Astrocyte of the hippocampus (primary cell): ENCODE measurements around the gene MYO10.

ENCODE experiments used
- DNase-seq: peaks from one replicate; pipeline ENCODE4 v3.0.0; 2011; ENCODE audit warnings: low read depth, low spot score

The MYO10 gene

GRCh38 chr5:16709691-16710433, 226.2 kb downstream of the MYO10 start:
- DNase-seq, result no peak

GRCh38 chr5:16707869-16708192, 228.3 kb downstream of the MYO10 start:
- no peak for DNase-seq

- no peak for DNase-seq
Observed at GRCh38 chr5:16707168-16707868, 228.8 kb downstream of the MYO10 start.

DNA sequence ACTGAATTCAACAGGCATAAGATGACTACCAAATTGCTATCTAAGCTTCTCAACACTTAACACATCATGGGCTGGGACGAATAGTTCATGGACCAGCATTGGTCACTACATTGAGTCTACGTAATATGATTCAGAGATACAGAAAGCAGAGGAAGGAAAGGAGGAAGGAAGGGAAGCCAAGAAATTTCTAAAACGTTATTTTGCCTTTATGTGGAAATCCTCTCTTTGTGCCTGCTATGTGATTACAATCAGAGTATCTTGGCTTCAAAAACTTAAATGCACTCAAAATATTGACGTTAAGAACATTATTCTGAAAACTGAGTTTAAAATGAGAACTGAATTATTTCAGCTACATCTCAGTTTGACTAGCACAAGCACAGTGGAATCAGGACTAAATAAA, 231.1 kb downstream of the MYO10 start:
- DNase-seq, result no peak

- DNase-seq, result no peak
Observed at GRCh38 chr5:16702964-16703363, 233.1 kb downstream of the MYO10 start.

- DNase-seq, result no peak
Observed at GRCh38 chr5:16701134-16702099, 234.7 kb downstream of the MYO10 start.

GRCh38 chr5:16700081-16700480, 236.0 kb downstream of the MYO10 start:
- DNase-seq, result no peak

DNA sequence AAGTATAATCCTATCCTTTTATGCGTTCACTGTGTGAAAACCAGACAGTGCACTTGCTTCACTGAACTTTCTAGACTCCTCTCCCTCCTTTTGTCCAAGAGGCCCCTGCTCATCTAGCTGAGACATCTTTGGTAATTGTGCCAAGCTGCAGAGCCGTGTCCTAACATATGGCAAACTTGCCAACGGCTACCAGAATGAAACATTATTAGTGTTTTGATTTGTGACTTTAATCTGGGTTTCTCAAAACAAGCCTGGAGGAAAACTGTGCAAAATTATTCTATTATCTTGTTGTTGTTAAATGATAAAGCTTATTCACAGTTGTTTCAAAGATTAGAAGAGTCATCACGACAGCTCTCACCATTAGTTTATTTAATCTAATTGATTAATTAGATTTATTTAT, 240.3 kb downstream of the MYO10 start:
- no peak for DNase-seq

DNA sequence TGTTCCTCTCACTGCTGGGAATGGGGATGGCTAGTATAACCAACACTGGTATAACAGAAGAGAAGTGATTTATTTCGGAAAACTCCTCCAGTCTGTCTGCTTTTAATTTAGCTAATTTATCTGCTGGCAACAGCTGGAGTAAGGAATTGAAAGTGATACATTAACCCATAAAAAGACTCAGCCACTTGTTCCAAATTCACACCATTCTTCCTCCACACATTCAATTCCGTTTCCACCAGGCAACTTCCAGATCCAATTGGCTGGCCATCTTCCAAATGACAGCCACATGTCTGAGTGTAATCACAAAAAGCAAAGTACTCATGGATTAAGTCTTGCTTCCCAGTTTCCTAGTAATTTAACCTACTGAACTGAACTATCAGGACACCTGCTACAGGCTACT, 242.2 kb downstream of the MYO10 start:
- DNase-seq, result no peak

DNA sequence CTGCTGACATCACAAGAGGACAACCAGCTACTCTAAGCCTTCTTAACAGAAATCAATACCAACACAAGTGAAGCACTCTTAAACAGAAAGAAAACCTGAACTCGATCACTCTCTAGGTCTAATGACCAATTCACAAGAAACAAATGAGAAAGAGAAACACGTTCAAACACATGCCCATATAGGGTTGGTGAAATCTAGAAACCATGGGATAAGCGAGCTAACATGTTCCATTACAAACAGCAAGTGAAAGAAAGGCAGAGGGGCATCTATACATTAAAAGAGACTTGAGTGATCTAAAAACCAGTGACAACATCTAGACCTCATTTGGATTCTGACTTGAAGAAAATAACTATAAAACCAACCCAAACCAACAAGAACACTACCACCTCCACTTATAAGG, 244.4 kb downstream of the MYO10 start:
- no peak for DNase-seq

- DNase-seq, result peak; percentile 76
Observed at GRCh38 chr5:16690243-16690852, 245.7 kb downstream of the MYO10 start.

DNA sequence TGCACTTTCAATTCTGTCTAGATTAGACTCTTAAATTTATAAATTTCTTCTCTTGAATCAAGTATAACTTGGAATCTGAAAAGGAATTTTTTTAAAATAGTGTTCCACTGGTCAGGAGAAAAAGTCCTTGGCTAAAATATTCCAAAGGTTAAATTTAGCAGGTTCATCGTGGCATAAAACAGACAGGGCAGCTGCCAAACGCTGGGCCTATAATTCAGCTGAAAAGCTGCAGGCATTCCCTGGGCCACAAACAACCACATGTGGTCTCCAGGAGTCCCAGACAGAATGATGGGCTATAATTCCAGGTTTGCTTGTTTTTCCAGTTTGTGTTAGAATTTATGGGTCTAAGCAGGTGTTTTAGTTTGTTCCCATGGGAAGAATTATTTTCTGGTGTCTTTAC, 248.2 kb downstream of the MYO10 start:
- no peak for DNase-seq

DNA sequence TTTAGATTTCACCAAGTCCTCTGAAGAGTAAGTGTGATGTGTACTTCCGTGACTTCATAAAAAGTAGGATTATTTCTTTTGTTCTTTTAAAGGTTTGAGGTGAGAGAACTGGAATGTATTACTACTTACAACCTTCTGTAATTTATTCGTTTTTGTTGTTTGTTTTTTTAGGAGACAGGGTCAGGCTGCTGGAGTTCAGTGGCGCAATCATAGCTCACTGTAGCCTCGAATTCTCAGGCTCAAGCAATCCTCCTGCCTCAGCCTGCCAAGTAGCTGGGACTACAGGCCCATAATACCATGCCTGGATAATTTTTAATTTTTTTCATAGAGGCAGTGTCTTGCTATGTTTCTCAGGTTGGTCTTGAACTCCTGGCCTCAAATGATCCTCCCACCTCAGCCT, 251.0 kb downstream of the MYO10 start:
- DNase-seq, result no peak

GRCh38 chr5:16681876-16682275, 254.2 kb downstream of the MYO10 start:
- no peak for DNase-seq

GRCh38 chr5:16679863-16680262, 256.2 kb downstream of the MYO10 start:
- no peak for DNase-seq

DNA sequence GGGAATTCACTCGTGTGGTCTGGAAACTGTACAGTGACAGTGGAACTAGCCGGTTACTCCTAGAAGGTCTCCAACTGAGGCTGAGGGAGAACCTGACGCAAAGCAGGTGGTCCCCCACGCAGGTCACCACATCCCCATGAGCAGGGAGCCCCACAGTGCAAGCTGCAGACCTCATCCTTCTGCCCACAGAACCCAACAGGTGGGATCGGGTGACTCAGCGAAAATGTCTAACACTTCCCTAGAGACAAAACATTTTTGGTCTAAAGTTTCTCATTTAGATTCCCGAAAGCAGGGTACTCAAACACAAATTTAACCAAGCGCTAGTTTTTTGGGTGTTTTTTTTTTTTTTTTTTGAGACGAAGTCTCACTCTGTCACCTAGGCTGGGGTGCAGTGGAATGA, 256.9 kb downstream of the MYO10 start:
- no peak for DNase-seq

DNA sequence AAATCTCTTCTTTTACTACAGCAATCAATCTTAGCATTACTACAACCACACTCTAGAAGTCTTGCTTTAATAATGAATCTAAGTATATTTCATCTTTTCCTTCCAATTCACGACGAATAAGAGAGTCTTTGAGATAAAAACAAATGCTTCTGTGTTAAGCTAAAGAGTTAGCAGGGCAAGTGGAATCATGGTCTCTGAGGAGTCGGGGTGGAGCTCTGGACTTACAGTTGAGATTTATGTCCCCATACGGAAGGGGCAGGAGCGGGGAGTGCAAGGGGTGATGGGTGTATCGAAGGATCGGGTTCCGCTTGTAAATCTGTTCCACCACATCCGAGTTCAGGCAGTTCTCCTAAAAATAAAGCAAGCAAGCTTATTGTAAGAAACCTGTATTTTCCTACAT, 260.3 kb downstream of the MYO10 start:
- DNase-seq, result no peak

GRCh38 chr5:16674750-16675149, 261.3 kb downstream of the MYO10 start:
- DNase-seq, result no peak

DNA sequence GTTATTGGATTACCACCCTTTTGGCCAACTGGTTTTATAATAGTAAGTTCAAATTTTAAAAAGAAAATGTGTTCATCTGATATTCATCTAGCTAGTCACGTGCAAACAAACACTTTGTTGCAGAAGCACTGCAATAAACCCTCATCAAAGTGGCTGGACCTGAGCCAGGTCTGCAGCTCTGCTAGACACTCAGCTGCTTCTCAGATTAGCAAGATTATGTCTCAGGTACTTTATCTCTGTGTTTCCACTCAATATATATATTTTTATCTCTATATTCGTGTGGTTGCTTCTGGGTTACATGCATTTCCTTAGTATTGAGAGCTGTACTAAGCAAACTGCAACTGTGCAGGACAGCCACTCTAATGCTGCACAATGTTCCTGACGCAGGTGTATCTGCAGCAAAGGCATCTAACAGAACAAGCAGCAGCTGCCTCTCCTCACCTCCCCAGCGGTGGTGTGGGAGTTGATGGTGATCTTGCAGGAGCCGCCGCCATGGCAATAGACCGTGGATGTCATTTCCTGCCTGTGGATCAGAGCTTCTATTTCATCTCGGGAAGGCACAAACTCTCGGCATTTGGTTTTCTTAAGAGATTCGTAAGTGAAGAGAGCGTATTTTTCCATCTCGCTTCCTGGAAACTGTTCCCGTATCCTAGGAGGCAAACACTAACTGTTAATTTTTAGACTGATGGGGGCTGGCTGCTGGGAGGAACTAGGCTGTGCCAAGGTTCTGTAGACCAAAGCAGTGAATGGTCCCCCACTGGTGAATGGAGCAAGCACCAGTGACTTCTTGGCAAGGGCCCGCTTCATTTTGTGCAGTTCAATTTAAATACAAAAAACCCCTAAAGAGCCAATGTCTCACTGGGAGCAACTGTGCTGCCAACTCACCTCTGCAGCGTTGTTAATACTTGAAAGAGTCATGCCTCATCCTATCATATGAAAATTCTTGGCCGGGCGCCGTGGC, 262.6 kb downstream of the MYO10 start:
- no peak for DNase-seq

DNA sequence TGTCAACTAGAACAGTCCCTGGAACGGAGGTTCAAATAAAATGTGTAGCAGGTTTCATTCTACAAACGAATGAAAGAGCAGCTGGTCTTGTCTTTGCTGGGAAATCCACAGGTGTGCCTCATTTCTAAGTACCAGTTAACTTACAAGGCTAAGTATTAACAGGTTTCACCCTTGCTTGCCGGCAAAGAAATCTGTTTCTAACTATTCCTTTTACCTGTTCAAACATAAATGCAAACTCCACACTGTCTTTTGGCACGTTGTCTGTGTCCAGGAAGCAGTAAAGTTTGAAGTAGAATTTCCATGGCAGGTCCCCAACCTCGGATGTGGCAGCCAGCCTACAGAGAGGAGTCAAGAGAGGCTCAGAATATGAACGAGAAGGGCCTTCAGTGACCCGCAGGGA, 264.9 kb downstream of the MYO10 start:
- DNase-seq, result no peak

- peak; percentile 69 for DNase-seq
Observed at GRCh38 chr5:16669776-16670175, 266.3 kb downstream of the MYO10 start.
